ENCODE results near the gene SMOC2. TPM values are rescaled to one million over a fixed set of nuclear protein-coding genes. Genes with fewer than 3 reads are reported as not detected.

SMOC2 gene
- total RNA-seq (10 to 100 TPM in 5 of 9 donors, 1 to 10 TPM in 4; 3.0 to 32.0 (median 14.6) TPM), polyA plus RNA-seq (10 to 100 TPM in 2 of 3 donors, 1 to 10 TPM in 1; 8.3 to 10.5 (median 10.5) TPM)
- long read RNA-seq, donor 1 = 0 reads
- long read RNA-seq, donor 2 = 0 reads
- long read RNA-seq, donor 3 = 0 reads
- long read RNA-seq, donor 4 = 0 reads
- long read RNA-seq, donor 5, transcript SMOC2-202 (13 exons, 3,117 nt) = major isoform, 25 of 32 reads
- long read RNA-seq, donor 5, partial matches to known transcripts = 3 of 32 reads
- long read RNA-seq, donor 5, other reads (novel, unspliced or antisense) = 0 of 32 reads
- long read RNA-seq, donor 6, partial matches to known transcripts = 0 of 6 reads
- long read RNA-seq, donor 6, other reads (novel, unspliced or antisense) = 2 of 6 reads
- long read RNA-seq, donor 7, partial matches to known transcripts = 0 of 2 reads
- long read RNA-seq, donor 7, other reads (novel, unspliced or antisense) = 0 of 2 reads
- long read RNA-seq, donor 8, transcript SMOC2-202 (13 exons, 3,117 nt) = major isoform, 5 of 5 reads
- long read RNA-seq, donor 8, partial matches to known transcripts = 0 of 5 reads
- long read RNA-seq, donor 8, other reads (novel, unspliced or antisense) = 0 of 5 reads
- long read RNA-seq, donor 9 = 0 reads
- long read RNA-seq, donor 10, partial matches to known transcripts = 0 of 2 reads
- long read RNA-seq, donor 10, other reads (novel, unspliced or antisense) = 0 of 2 reads

GRCh38 chr6:168440520-168441433, at the start of gene SMOC2:
TSS of gene SMOC2 (plus strand) at chr6:168441184. CDS start at chr6:168441371, 187 bp downstream.
- intact Hi-C loops (cut with DNase I) = no loop called here
- Histone ChIP-seq H3K4me1 (replicated peaks in 1 of 2) (no peaks in the 10 kb centered on the region), H3K27ac (peak within 1 kb of the TSS in 1 of 5 donors; percentile 65), H3K9me3 (replicated peaks in 1 of 3) (no peaks in the 10 kb centered on the region), H3K4me3 (peak within 1 kb of the TSS in 1 of 4 donors; percentile 48), H3K27me3 (peaks cover 43% of the 10 kb centered on the region), H3K36me3 (replicated peaks in 1 of 2) (no peaks in the 10 kb centered on the region)
- TF ChIP-seq CTCF (IDR thresholded peaks at IDR 0.05) = no peak
- no peak for TF ChIP-seq POLR2A (IDR thresholded peaks at IDR 0.05)
- no peak for DNase-seq
- WGBS, 4 donors = 3 to 20% (median 5%) methylated on average over 4 to 80 of the region's 81 CpGs

GRCh38 chr6:168393126-168393870, 47.7 kb upstream of the SMOC2 start:
- no peak for DNase-seq
- Histone ChIP-seq H3K4me1 (replicated peaks in 1 of 2) (no peaks in the 10 kb centered on the region), H3K4me3 (no peak overlapping the region), H3K27me3 (no peaks in the 10 kb centered on the region), H3K9me3 (replicated peaks in 1 of 3) (no peaks in the 10 kb centered on the region), H3K36me3 (replicated peaks in 1 of 2) (no peaks in the 10 kb centered on the region), H3K27ac (no peak overlapping the region)
- intact Hi-C loops (cut with DNase I) = no loop called here
- TF ChIP-seq CTCF (IDR thresholded peaks at IDR 0.05) (no peak), POLR2A (IDR thresholded peaks at IDR 0.05) (no peak)
- WGBS, 4 donors = 89 to 92% (median 90%) methylated on average over 13 to 23 of the region's 23 CpGs

- TF ChIP-seq CTCF (IDR thresholded peaks at IDR 0.05) (no peak), POLR2A (IDR thresholded peaks at IDR 0.05) (no peak)
- intact Hi-C loops (cut with DNase I) = no loop called here
- no peak for DNase-seq
- Histone ChIP-seq H3K4me3 (no peak overlapping the region), H3K27ac (no peak overlapping the region), H3K4me1 (replicated peaks in 1 of 2) (no peaks in the 10 kb centered on the region), H3K9me3 (replicated peaks in 1 of 3) (no peaks in the 10 kb centered on the region), H3K36me3 (replicated peaks in 1 of 2) (no peaks in the 10 kb centered on the region), H3K27me3 (no peaks in the 10 kb centered on the region)
- 57 to 84% (median 70%) methylated on average over 10 to 12 of the region's 12 CpGs for WGBS, 4 donors
These were observed 46.4 kb upstream of the SMOC2 start for GRCh38 chr6:168394606-168395005.
